GM12864 (cell line): ENCODE data around the gene RAB3IL1.

Experiments
- DNase-seq: peaks from one replicate; pipeline ENCODE4 v3.0.0-alpha.2; 2011; ENCODE audit warnings: low read depth
- H3K4me3 ChIP-seq: 2 replicates; pipeline ENCODE4 v1.5.1; 2011; ENCODE audit warnings: mild to moderate bottlenecking, low read depth, low read length, control low read depth
- TF ChIP-seq, protein P1 (sequence below): IDR thresholded peaks from 2 replicates; pipeline ENCODE4 v1.5.1; 2011; ENCODE audit warnings: low read depth, mild to moderate bottlenecking, moderate library complexity, low read length, control low read depth, inconsistent platforms; ENCODE audit errors: missing control alignments

Gene RAB3IL1

DNA sequence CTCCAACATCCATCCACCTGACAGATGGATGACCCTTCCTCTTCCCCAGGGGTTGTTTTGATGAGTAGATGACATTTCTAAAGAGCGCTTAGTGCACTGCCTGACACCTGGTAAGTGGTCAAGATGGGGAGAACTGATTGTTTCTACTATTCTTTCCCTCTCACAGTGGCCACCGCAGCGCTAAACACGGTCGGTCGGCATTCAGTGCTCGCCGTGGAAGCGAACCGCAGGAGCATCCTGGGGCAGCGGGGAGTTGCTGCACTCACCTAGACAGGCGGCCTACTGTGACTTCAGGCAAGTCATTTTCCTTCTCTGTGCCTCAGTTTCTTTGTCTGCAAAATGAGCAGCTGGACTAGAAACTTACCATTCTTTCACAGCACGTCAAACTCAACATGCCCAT is 27.8 kb upstream of the RAB3IL1 start:
- no peak for DNase-seq
- H3K4me3 ChIP-seq, result no peak overlapping the region
- TF ChIP-seq, protein P1, sequence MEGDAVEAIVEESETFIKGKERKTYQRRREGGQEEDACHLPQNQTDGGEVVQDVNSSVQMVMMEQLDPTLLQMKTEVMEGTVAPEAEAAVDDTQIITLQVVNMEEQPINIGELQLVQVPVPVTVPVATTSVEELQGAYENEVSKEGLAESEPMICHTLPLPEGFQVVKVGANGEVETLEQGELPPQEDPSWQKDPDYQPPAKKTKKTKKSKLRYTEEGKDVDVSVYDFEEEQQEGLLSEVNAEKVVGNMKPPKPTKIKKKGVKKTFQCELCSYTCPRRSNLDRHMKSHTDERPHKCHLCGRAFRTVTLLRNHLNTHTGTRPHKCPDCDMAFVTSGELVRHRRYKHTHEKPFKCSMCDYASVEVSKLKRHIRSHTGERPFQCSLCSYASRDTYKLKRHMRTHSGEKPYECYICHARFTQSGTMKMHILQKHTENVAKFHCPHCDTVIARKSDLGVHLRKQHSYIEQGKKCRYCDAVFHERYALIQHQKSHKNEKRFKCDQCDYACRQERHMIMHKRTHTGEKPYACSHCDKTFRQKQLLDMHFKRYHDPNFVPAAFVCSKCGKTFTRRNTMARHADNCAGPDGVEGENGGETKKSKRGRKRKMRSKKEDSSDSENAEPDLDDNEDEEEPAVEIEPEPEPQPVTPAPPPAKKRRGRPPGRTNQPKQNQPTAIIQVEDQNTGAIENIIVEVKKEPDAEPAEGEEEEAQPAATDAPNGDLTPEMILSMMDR, result no peak

DNA sequence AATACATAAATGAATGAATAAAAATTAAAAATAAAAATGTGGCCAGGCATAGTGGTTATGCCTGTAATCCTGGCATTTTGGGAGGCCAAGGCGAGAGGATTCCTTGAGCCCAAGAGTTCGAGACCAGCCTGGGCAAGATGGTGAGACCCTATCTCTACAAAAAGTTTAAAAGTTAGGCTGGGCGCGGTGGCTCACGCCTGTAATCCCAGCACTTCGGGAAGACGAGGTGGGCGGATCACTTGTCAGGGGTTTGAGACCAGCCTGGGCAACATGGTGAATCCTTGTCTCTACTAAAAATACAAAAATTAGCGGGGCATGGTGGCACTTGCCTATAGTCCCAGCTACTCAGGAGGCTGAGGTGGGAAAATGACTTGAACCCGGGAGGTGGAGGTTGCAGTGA is 23.1 kb upstream of the RAB3IL1 start:
- TF ChIP-seq, protein P1, result no peak
- DNase-seq, result no peak
- H3K4me3 ChIP-seq, result no peak overlapping the region

DNA sequence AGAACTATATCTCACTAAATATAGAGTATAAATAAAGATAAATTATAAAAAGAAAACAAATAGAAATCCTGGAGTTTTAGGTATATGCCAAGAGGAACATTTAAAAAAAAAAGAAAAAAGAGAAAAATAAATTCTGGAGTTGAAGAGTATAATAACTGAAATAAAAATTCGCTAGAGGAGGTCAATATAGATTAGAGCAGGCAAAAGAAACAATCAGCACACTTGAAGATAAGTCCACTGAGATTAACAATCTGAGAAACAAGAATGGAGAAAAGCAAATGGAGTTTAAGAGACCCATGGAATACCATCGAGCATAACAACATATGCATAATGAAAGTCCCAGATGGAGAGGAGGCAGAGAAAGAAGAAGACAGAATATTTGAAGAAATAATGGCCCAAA is 18.5 kb upstream of the RAB3IL1 start:
- DNase-seq, result no peak
- TF ChIP-seq, protein P1, result no peak

DNA sequence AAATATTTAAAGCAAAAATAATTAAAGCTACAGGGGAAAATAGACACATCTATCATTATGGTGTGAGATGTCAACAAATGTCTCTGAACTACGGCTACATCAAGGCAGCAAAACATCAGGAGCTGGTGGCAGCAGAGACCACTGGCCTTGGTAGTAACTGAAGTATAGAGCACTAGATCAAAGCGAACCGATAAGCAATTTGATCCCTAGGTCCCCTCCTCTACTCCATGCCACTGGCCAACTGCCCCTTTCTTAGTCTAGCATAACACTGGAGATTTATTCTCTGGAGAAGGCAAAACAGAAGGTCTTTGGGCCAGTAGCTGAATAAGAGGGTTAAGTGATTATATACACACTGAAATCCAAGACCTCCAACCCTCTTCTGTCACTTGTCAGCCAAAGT is 13.6 kb upstream of the RAB3IL1 start:
- no peak overlapping the region for H3K4me3 ChIP-seq
- DNase-seq, result no peak
- TF ChIP-seq, protein P1, result no peak

More for the DNA sequence above, 18.5 kb upstream of the RAB3IL1 start:
- no peak overlapping the region for H3K4me3 ChIP-seq

- no peak for DNase-seq
- TF ChIP-seq, protein P1, result no peak
- H3K4me3 ChIP-seq, result no peak overlapping the region
Observed at GRCh38 chr11:61928606-61929005, 11.2 kb upstream of the RAB3IL1 start.

DNA sequence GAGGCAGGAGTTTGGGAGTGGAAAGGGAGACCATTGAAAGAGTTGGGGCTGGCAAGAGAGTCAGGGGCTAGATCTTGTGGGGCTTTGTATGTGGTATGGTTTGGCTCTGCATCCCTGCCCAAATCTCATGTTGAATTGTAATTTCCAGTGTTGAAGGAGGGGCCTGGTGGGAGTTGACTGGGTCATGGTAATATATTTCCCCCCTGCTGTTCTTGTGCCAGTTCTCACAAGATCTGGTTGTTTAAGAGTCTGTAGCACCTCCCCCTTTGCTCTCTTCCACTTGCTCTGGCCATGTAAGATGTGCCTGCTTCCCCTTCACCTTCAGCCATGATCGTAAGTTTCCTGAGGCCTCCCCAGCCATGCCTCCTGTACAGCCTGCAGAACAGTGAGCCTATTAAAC is 10.1 kb upstream of the RAB3IL1 start:
- no peak for DNase-seq
- TF ChIP-seq, protein P1, result no peak
- H3K4me3 ChIP-seq, result no peak overlapping the region

GRCh38 chr11:61926235-61926634 is 8.9 kb upstream of the RAB3IL1 start:
- DNase-seq, result no peak
- TF ChIP-seq, protein P1, result no peak
- H3K4me3 ChIP-seq, result no peak overlapping the region
